Tibial nerve (tissue), 4 donors: ENCODE data around the gene RILPL1. TPM values are rescaled to one million over a fixed set of nuclear protein-coding genes. Genes with fewer than 3 reads are reported as not detected.

Source experiments
- DNase-seq, 2 donors: peaks; one replicate each; pipeline ENCODE4 v3.0.0-alpha.2; 2019; ENCODE audit warnings: low spot score in 2 of 2
- H3K27ac ChIP-seq, 4 donors: fragments of 200-600 bp; sonication (generic) in 3 of 4; one replicate each; pipeline ENCODE4 v1.5.1; 2017 to 2019; ENCODE audit warnings: mild to moderate bottlenecking in 1 of 4
- H3K27me3 ChIP-seq, 2 donors: fragments of 200-600 bp; sonication (generic) in 1 of 2; one replicate each; pipeline versions ENCODE4 v1.5.1 to v1.6.0; 2017 to 2019
- H3K36me3 ChIP-seq, 3 donors: fragments of 200-600 bp; sonication (generic); one replicate each; pipeline ENCODE4 v1.5.1; 2018 to 2019
- H3K4me1 ChIP-seq, 4 donors: fragments of 200-600 bp; sonication (generic) in 3 of 4; one replicate each; pipeline ENCODE4 v1.5.1; 2017 to 2019
- H3K4me3 ChIP-seq, 4 donors: fragments of 200-600 bp; sonication (generic) in 3 of 4; one replicate each; pipeline ENCODE4 v1.5.1; 2017 to 2019; ENCODE audit warnings: mild to moderate bottlenecking in 1 of 4, moderate library complexity in 1 of 4
- H3K9me3 ChIP-seq, 4 donors: fragments of 200-600 bp; sonication (generic) in 3 of 4; one replicate each; pipeline ENCODE4 v1.5.1; 2017 to 2019
- CTCF ChIP-seq, 5 experiments: fragments of 200-600 bp in 3 of 5; fragments of 450-650 bp in 2 of 5; sonication (generic) in 3 of 5; IDR thresholded peaks; one replicate each; pipeline ENCODE4 v1.5.1; 2016 to 2019; ENCODE audit warnings: antibody characterized with exemption in 5 of 5, mild to moderate bottlenecking in 3 of 5, moderate library complexity in 2 of 5
- EP300 ChIP-seq, 2 donors: sonication (generic); formaldehyde crosslinking; IDR thresholded peaks; one replicate each; pipeline ENCODE4 v1.6.1; 2017; ENCODE audit warnings: antibody characterized with exemption in 2 of 2, mild to moderate bottlenecking in 1 of 2
- POLR2A ChIP-seq, 2 donors: fragments of 450-650 bp; IDR thresholded peaks; one replicate each; pipeline ENCODE4 v1.6.1; 2017; ENCODE audit warnings: antibody characterized with exemption in 2 of 2, mild to moderate bottlenecking in 2 of 2, moderate library complexity in 2 of 2
- WGBS, 2 donors: methylation state at CpG; one replicate each; pipeline ENCODE4 v1.1.5; 2018; 5-methylcytosine and 5-hydroxymethylcytosine counted together
- small RNA-seq: library from RNA; depleted of rRNA; stranded (forward); fragments of <200 nt; gene quantifications from one replicate; pipeline ENCODE3, GENCODE V24; 2016
- total RNA-seq, 4 donors: library from RNA; depleted of rRNA; stranded (reverse); fragments of >200 nt; gene quantifications; one replicate each; pipeline ENCODE4 v1.1.0, GENCODE V29; 2016

Gene RILPL1
- total RNA-seq, 4 donors from 2014 or later, result 11.8 to 24.3 (median 16.0) TPM

GRCh38 chr12:123421314-123421713, 112.2 kb downstream of the RILPL1 start:
- no peak overlapping the region for H3K27ac ChIP-seq
- TF ChIP-seq CTCF (IDR thresholded peaks at IDR 0.05), result no peak
- no peak for TF ChIP-seq EP300 (IDR thresholded peaks at IDR 0.05)
- no peak for TF ChIP-seq POLR2A (IDR thresholded peaks at IDR 0.05)

More at GRCh38 chr12:123421314-123421713, 112.2 kb downstream of the RILPL1 start:
- peaks cover 0 to 68% (median 6%) of the 10 kb centered on the region in 3 donors for H3K36me3 ChIP-seq
- H3K27me3 ChIP-seq, result no peaks in the 10 kb centered on the region
- WGBS, 2 donors, result 94 to 98% methylated on average over 2 of the region's 2 CpGs
- no peak for DNase-seq
- H3K4me1 ChIP-seq, result no peaks in the 10 kb centered on the region
- H3K9me3 ChIP-seq, result no peaks in the 10 kb centered on the region
- no peak overlapping the region for H3K4me3 ChIP-seq

Small RNA genes within 50 kb of the gene (small RNA-seq; reads per million reads assigned to genes)
- gene AC145423.2 (not detected), gene MIR3908 (not detected)

Other genes with a start within 250 kb of the RILPL1 start
- 10 to 100 TPM; 13.9 to 25.8 (median 17.8) TPM for gene SBNO1, start 168.9 kb downstream of the RILPL1 start, total RNA-seq
- 10 to 100 TPM; 16.5 to 34.5 (median 27.0) TPM for gene KMT5A, start 149.6 kb downstream of the RILPL1 start, total RNA-seq
- 1 to 10 TPM; 5.2 to 6.9 (median 6.1) TPM for gene RILPL2, start 97.0 kb downstream of the RILPL1 start, total RNA-seq
- 10 to 100 TPM in 3 of 4 donors, 1 to 10 TPM in 1; 8.1 to 31.8 (median 20.8) TPM for gene SNRNP35, start 75.6 kb downstream of the RILPL1 start, total RNA-seq
- 100 to 1,000 TPM in 2 of 4 donors, 10 to 100 TPM in 2; 77.9 to 109 (median 103) TPM for gene TMED2, start 50.8 kb upstream of the RILPL1 start, total RNA-seq
- gene DDX55, start 68.4 kb upstream of the RILPL1 start, total RNA-seq, result 10 to 100 TPM; 16.8 to 53.1 (median 29.3) TPM
- 100 to 1,000 TPM; 162 to 221 (median 181) TPM for gene EIF2B1, start 100.0 kb upstream of the RILPL1 start, total RNA-seq
- gene GTF2H3, start 100.1 kb upstream of the RILPL1 start, total RNA-seq, result 10 to 100 TPM; 17.7 to 33.5 (median 22.0) TPM
- 10 to 100 TPM in 3 of 4 donors, 1 to 10 TPM in 1; 7.2 to 20.0 (median 14.9) TPM for gene TCTN2, start 137.4 kb upstream of the RILPL1 start, total RNA-seq
- 10 to 100 TPM; 18.8 to 34.2 (median 29.7) TPM for gene ATP6V0A2, start 178.6 kb upstream of the RILPL1 start, total RNA-seq
- gene DNAH10, start 228.6 kb upstream of the RILPL1 start, total RNA-seq, result 1 to 10 TPM in 1 of 4 donors, not detected in 3; 3.1 TPM